Middle frontal gyrus (tissue), 1 donor: ENCODE results near the gene MYD88.
"Not testable (repeated sequence)": the region's sequence is repeated elsewhere in the genome, so short reads cannot be mapped to it uniquely, and the experiment has no call there.

ENCODE experiments used
- DNase-seq: peaks from one replicate; pipeline ENCODE4 v3.0.0-alpha.2; 2015; ENCODE audit warnings: low spot score; ENCODE audit errors: extremely low spot score

Gene MYD88

DNA sequence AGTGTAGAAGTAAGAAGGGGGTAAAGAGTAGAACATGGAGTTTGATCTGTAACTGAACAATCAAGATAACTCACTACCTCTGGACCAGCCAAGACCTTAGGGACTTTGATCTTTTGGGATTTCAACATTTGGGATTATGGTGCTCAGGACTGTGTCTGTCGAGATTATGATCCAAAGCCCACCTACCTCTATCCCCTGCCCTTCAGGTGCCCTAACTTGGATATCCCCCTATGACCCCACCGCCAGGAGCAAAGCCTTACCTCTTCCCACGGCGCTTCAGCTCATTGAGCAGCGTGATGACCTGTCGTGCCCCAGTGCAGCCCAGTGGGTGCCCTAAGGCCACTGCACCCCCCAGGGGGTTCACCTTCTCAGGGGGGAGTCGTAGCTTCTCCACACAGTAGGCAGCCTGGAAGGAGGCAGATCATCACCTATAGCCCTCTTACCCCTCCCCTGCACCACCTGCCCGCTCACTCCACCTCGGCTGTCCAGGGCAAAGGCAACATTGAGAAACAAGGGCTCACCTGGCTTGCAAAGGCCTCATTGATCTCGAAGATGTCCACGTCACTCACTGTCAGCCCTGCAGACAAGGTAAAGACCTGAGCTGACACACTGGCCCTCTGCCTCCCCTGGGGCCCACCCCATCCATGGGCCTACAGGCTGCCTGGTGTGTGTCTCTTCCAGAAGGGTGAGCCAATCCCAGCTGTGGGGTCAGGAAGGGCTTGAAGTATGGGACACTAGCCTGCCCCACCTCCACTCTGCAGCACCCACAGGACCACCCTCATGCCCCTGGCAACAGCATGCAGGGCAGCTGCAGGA is 12.9 kb upstream of the MYD88 start:
- DNase-seq = no peak

- DNase-seq = no peak
Measured at GRCh38 chr3:38126121-38126892, 12.2 kb upstream of the MYD88 start.

- DNase-seq = no peak
Measured at GRCh38 chr3:38127611-38128302, 10.7 kb upstream of the MYD88 start.

DNA sequence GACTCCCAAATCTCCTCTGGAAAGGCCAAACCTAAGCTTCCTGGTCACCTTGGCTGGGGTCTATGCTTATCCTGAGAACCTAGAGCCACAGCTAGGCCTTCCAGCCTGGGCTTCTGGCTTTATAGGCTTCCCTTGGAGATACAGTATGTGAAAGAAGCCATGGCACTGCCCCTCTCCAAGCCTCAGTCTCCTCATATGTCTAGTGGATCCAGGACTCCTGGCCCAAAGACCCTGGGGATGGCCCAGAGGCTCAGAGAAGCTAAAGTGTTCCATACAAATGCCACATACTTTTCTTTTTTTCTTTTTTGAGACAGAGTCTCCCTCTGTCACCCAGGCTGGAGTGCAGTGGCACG is 10.2 kb upstream of the MYD88 start:
- DNase-seq = no peak

- no peak for DNase-seq
Measured at GRCh38 chr3:38129058-38129457, 9.4 kb upstream of the MYD88 start.

- no peak for DNase-seq
Measured at GRCh38 chr3:38130631-38131065, 7.8 kb upstream of the MYD88 start.

- DNase-seq = no peak
Measured at GRCh38 chr3:38131621-38132369, 6.7 kb upstream of the MYD88 start.

DNA sequence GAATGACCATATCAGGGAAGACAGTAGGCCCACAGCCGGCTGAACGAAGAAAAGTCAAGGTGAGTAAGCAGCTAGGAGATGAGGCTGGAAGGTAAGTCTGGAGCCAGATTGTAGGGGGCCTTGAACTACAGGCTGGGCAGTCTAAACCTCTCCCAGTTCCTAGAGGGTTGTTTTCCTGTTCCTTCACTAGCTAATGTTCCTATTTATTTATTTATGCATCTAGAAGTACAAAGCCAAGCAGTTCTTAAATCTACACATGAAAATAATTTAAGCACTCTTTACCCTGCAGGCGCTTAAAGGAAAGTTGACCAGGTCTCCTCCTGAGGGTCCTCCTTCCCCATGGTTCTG is 5.3 kb upstream of the MYD88 start:
- DNase-seq = no peak

DNA sequence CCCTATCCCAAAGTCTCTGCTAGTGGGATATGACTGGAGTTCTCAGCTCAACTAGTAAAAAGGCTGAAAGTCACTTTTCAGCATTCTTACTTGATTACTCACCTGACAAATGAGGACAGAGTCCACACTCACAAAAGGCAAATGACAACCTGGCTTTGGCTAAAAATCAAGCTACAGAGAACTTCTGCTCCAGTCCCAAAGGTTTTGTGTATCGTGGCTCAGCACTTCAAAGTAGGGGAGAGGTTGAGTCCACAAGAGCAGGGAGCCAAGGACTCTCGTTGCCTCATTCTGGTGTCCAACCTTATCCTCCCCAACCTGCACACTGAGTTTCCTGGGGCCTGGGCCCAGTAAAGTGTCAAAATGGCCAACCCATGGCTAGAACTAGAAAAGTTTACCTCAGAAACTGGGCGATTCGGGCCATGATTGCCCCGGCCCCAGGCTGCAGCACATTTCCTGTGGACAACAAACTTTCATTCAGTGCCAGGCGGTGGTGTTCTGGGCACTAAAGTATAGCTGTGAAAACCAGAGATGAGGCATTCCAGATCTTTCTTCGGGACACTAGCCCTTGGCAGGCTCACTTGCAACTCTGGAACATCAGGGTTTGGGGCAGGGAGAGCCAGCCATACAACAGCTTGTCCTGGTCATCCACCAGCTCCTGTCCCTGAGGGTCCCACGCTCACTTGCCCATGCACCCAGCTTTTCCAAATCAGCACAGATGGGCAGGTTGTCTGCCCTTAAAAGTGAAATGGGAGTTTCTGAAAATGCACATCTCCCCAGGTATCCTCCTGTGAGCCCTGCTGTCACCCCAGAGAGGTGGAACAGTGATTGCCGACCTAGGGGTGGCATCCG is 4.7 kb upstream of the MYD88 start:
- DNase-seq = no peak

DNA sequence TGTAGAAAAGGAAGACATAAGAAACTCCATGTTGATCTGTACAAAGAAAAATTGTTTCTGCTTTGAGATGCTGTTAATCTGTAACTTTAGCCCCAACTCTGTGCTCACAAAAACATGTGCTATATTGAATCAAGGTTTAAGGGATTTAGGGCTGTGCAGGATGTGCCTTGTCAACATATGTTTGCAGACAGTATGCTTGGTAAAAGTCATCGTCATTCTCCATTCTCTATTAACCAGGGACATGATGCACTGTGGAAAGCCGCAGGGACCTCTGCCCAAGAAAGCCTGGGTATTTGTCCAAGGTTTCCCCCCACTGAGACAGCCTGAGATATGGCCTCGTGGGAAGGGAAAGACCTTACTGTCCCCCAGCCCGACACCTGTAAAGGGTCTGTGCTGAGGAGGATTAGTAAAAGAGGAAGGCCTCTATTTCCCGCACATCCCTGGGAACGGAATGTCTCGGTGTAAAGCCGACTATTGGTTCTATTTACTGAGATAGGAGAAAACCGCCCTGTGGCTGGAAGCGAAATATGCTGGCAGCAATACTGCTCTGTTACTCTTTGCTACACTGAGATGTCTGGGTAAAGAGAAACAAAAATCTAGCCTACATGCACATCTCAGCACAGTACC is 3.8 kb upstream of the MYD88 start:
- DNase-seq = not testable (repeated sequence)

DNA sequence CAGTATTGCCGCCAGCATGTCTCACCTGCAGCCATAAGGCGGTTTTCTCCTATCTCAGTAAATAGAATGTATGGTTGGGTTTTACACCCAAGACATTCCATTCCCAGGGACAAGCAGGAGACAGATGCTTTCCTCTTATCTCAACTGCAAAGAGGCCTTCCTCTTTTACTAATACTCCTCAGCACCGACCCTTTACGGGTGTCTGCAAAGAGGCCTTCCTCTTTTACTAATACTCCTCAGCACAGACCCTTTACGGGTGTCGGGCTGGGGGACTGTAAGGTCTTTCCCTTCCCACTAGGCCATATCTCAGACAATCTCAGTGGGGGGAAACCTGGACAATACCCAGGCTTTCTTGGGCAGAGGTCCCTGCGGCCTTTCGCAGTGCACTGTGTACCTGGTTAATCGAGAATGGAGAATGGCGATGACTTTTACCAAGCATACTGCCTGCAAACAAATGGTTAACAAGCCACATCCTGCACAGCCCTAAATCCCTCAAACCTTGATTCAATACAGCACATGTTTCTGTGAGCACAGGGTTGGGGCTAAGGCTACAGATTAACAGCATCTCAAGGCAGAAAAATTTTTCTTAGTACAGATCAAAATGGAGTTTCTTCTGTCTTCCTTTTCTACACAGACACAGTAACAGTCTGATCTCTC is 2.7 kb upstream of the MYD88 start:
- DNase-seq = not testable (repeated sequence)

- no peak for DNase-seq
Measured at GRCh38 chr3:38136393-38136776, 2.1 kb upstream of the MYD88 start.

DNA sequence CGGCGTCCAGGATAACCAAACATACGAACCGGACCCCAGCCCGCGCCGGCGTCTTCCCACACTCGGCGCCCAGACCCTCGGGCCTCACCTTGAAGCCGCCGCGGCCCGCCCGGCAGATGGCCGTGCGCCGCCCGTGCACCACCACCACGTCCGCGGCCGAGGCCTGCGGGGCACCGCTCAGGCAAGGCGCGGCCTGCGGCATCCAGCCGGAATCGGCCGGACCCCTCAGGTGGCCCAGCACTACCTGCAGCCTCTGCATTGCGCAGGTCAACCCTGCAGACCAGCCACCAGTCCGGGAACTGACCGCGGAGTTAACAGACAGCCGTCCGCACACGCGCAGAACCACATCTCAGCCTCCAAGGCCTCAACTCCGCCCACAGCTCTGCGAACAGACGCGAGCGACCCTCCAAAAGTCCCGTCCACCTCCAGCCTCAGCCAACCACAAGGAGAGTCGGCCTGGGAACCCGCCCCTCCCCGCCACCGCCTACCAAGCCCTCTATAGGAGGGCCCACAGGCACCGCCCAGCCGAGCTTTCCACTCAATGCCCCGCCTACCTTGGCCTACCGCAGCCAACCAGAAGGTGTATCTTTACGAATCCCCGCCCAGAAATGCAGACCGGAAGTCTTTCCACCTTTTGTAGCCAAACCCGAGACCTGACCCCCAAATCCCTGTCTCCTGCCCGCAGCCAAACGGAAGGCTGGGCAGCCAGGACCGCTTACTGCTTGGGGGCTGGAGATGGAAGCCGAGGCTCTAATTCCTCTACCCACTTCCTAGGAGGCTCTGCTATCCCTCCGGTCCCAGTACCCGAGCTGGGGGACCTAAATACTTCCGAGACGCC is 1.5 kb upstream of the MYD88 start, which contains the start of gene ACAA1:
ACAA1 (minus strand) TSS at position 351 of the 838 bp plus-strand sequence; CDS start at position 259, 92 bp downstream.
- peak; percentile 97 for DNase-seq

DNA sequence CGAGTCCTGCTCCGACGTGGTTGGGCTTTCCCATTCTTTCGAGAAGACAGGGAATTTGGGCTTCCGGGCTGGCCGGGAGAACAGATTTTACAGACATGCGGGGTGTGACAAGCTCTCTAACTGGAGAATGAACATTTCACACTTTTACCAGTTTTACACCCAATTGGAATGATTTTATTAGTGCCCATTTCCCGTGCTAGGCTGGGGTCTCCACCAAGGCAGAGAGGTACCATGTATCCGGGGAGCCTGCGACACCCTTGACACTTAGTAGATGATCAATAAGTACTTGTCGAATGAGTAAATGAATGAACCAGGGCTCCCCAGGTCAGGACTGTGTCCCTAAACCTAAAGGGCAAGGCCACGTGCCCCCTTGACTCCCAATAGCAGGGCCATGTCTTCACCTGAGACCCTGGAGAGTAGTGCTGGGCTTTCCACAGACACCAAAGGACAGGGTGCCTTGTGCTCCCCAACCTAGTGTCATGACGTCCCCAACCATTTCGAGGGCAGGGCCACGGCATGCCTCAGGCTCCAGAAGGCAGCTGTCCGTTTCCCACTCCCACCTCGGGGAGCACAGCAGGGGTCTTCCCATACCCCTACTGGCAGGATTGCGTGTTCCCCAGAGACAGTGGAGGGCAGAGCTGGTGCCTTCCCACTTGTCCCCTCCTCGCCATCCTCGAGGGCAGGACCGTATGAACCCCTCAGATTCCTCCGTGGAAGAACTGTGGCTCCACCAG is 679 bp upstream of the MYD88 start:
- no peak for DNase-seq

GRCh38 chr3:38139191-38139590 is 730 bp downstream of the MYD88 start:
- DNase-seq = no peak

DNA sequence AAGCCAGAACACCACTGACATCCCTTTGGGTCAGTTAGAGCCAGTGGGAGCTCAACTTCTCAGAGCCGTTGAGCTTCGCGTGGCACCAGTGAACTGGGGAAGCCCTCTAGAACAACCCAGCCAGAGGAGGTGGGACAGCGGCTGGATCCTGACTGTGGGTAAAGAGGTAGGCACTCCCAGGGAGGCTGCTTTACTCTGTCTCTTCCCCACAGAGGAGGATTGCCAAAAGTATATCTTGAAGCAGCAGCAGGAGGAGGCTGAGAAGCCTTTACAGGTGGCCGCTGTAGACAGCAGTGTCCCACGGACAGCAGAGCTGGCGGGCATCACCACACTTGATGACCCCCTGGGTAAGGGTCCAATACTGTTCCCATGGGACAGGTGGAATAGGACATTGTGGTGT is 1.2 kb downstream of the MYD88 start:
- DNase-seq = no peak

GRCh38 chr3:38140326-38141172 is 2.1 kb downstream of the MYD88 start:
- no peak for DNase-seq
